ENCODE results near the gene FBXL19.

- TF ChIP-seq CTCF (IDR thresholded peaks at IDR 0.05), result no peak
- TF ChIP-seq POLR2A (IDR thresholded peaks at IDR 0.05; ENCODE audit: low read length), result peak; percentile 99
- no peak for TF ChIP-seq KDM1A (IDR thresholded peaks at IDR 0.05; ENCODE audit: low read depth)
- TF ChIP-seq SMC3 (IDR thresholded peaks at IDR 0.05), result no peak
- no peak for TF ChIP-seq HDAC2 (IDR thresholded peaks at IDR 0.05)
- TF ChIP-seq EP300 (IDR thresholded peaks at IDR 0.05), result no peak
- TF ChIP-seq NR3C1 (IDR thresholded peaks at IDR 0.05), result no peak
- no peak for TF ChIP-seq RARB (CRISPR knock-in tag; IDR thresholded peaks at IDR 0.05)
- TF ChIP-seq RAD21 (conservative IDR thresholded peaks at IDR 0.05 in 1 of 2, IDR thresholded peaks at IDR 0.05 in 1 of 2), result peak in 1 of 2 experiments; percentile 29; a peak in 1 of 5 replicates
- no peak for TF ChIP-seq MAZ (IDR thresholded peaks at IDR 0.05; ENCODE audit: borderline replicate concordance, low read depth, low read length)
- peak; percentile 94 to 98 for TF ChIP-seq JUN (IDR thresholded peaks at IDR 0.05)
- no peak for TF ChIP-seq ESRRA (IDR thresholded peaks at IDR 0.05; ENCODE audit: borderline replicate concordance, low read length)
- TF ChIP-seq SREBF2 (IDR thresholded peaks at IDR 0.05), result no peak
Measured at GRCh38 chr16:30874821-30875717, 48.3 kb upstream of the FBXL19 start.

Data from A549 (cell line).